ENCODE data around the gene ACY1.

Gene ACY1

DNA sequence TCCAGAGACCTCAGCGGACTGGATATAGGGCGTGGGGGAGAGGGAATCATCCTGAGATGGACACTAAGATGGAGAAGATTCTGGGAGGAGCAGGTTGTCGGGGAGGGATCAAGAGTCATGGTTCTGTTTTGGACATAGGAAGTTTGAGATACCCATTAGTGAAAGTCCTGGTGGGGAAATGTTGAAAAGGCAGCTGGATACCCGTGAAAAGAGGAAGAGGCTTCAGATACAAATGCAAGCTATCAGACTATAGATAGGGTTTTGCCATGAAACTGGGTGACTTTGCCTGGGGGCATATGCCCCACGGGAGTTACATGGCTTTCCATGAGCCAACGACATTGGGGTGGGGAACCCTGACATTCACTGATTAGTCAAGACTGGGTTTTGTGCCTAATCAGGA, 29.2 kb upstream of the ACY1 start:
- DNase-seq, result no peak

DNA sequence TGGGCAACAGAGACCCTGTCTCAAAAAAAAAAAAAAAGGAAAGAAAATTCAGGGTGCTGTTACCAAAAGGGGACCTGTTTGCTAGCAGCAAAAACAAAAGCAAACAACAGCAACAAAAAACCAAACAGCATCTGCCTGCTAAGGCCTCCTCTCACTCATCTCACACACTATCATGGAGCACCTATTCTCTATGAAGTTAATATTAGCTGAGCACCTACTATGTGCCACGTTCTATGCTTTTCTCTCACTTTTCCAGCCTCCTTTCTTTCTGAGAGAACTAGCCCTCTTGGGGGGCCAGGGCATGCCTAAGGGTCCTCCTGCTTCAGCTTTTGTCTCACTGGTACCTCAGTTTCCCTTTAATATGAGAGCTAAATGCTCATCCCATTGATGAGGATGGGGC, 28.6 kb upstream of the ACY1 start:
- H3K36me3 Mint-ChIP-seq (ENCODE audit: insufficient read depth), result peaks cover 6% of the 10 kb centered on the region
- peaks cover 4 to 7% of the 10 kb centered on the region in 2 donors for H3K4me1 Mint-ChIP-seq (ENCODE audit: low read depth in 2 of 2)

More for the DNA sequence above, 29.2 kb upstream of the ACY1 start:
- H3K9me3 Mint-ChIP-seq, result no peaks in the 10 kb centered on the region
- peaks cover 31 to 34% of the 10 kb centered on the region in 2 donors for H3K27me3 Mint-ChIP-seq
- no peak overlapping the region for H3K27ac Mint-ChIP-seq
- ATAC-seq (replicated peaks), result no peak
- H3K4me3 Mint-ChIP-seq, result no peak overlapping the region
- peaks cover 4% of the 10 kb centered on the region for H3K36me3 Mint-ChIP-seq (ENCODE audit: insufficient read depth)
- H3K4me1 Mint-ChIP-seq (ENCODE audit: low read depth in 2 of 2), result peaks cover 4 to 7% of the 10 kb centered on the region in 2 donors

DNA sequence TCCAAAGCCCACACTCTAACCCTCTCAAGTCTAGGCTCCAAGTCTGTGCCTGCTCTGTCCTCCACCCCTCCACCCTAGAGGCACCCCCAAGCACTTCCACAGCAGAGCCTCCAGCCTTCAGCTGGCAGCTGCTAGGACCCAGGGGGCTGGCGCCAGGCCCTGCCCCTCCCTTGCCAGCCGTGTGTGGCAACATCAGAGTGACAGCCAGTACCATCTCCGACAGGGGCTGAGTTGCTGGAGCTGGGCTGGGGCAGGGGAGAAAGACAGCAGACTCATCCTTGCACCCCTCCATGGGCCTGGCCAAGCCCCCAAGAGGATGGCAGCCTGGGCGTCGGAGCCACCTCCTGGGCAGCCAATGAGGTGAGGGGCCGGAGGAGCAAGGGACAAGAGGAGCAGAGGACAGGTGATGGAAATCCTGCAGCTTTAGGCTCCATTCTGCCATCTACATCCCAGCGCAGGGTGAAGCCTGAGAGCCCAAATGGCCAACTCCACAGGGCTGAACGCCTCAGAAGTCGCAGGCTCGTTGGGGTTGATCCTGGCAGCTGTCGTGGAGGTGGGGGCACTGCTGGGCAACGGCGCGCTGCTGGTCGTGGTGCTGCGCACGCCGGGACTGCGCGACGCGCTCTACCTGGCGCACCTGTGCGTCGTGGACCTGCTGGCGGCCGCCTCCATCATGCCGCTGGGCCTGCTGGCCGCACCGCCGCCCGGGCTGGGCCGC, 28.0 kb upstream of the ACY1 start, which contains the start of gene GPR62:
GPR62 (plus strand) TSS at position 207 of the 718 bp plus-strand sequence; CDS start at position 479, 272 bp downstream.
- H3K27ac Mint-ChIP-seq, result no peak within 1 kb of the TSS
- no peak for DNase-seq
- H3K4me1 Mint-ChIP-seq (ENCODE audit: low read depth in 2 of 2), result peaks cover 4 to 7% of the 10 kb centered on the region in 2 donors
- H3K27me3 Mint-ChIP-seq, result peaks cover 31 to 47% of the 10 kb centered on the region in 2 donors
- peak within 1 kb of the TSS; percentile 25 to 32 for H3K4me3 Mint-ChIP-seq
- H3K36me3 Mint-ChIP-seq (ENCODE audit: insufficient read depth), result peaks cover 7% of the 10 kb centered on the region
- H3K9me3 Mint-ChIP-seq, result no peaks in the 10 kb centered on the region
- peak; percentile 15 for ATAC-seq (replicated peaks)

More for the DNA sequence above, 28.6 kb upstream of the ACY1 start:
- DNase-seq, result no peak
- no peak for ATAC-seq (replicated peaks)
- peaks cover 31 to 40% of the 10 kb centered on the region in 2 donors for H3K27me3 Mint-ChIP-seq
- H3K27ac Mint-ChIP-seq, result no peak overlapping the region
- no peaks in the 10 kb centered on the region for H3K9me3 Mint-ChIP-seq
- no peak overlapping the region for H3K4me3 Mint-ChIP-seq

GRCh38 chr3:51955893-51956770, 27.2 kb upstream of the ACY1 start:
- ATAC-seq (replicated peaks) (peak; percentile 79), DNase-seq (peak; percentile 33 to 35 (median 35))
- no peak overlapping the region for H3K27ac Mint-ChIP-seq
- H3K9me3 Mint-ChIP-seq, result no peaks in the 10 kb centered on the region
- H3K27me3 Mint-ChIP-seq, result peaks cover 31 to 55% of the 10 kb centered on the region in 2 donors
- H3K4me1 Mint-ChIP-seq (ENCODE audit: low read depth in 2 of 2), result peaks cover 4 to 7% of the 10 kb centered on the region in 2 donors
- H3K4me3 Mint-ChIP-seq, result peak overlapping the region; percentile 25 to 32
- H3K36me3 Mint-ChIP-seq (ENCODE audit: insufficient read depth), result peaks cover 7% of the 10 kb centered on the region

DNA sequence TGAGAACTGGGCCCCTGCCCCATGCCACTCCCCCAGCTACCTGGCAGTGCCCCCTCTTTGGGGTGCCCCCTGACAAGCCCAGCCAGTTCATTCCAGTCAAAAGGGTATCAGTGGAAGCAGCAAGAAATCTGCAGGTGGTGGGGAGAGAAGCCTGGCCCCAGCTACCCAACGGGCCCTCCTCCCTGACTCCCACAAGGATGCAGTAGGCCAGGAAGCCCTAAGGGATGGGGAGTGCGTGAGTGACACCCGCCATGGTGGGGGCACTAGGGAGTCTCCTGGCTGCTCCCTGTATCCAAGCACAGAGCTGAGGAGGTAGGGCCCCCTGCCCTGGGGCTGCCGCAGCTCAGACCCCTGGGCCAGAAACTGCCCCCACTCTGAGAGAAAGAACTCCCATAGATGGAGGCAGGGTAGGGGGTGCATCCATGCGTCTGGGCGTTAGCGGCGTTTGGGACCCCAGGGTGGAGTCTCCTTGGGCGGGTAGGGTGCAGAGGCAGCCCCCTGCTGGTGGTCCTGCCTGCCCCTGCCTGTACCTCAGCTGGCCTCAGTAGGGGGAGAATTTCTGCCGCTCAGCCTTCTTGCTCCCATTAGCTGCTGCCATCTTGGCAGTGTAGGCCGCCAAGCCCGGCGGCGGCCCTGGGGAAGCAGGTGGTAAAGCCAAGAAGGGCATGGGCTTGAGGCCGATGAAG, 25.7 kb upstream of the ACY1 start:
- Mint-ChIP-seq H3K27me3 (peaks cover 31 to 64% of the 10 kb centered on the region in 2 donors), H3K4me3 (no peak overlapping the region), H3K36me3 (ENCODE audit: insufficient read depth) (peaks cover 8% of the 10 kb centered on the region), H3K27ac (no peak overlapping the region), H3K4me1 (ENCODE audit: low read depth in 2 of 2) (peaks cover 4 to 9% of the 10 kb centered on the region in 2 donors), H3K9me3 (no peaks in the 10 kb centered on the region)
- ATAC-seq (replicated peaks), result no peak
- no peak for DNase-seq

GRCh38 chr3:51958603-51959521, 24.5 kb upstream of the ACY1 start:
- Mint-ChIP-seq H3K36me3 (ENCODE audit: insufficient read depth) (peaks cover 5% of the 10 kb centered on the region), H3K27me3 (peaks cover 22 to 58% of the 10 kb centered on the region in 2 donors), H3K27ac (no peak overlapping the region)

GRCh38 chr3:51959651-51960050, 23.7 kb upstream of the ACY1 start:
- ATAC-seq (replicated peaks) (no peak), DNase-seq (no peak)
- Mint-ChIP-seq H3K4me3 (no peak overlapping the region), H3K36me3 (ENCODE audit: insufficient read depth) (peaks cover 5% of the 10 kb centered on the region), H3K27ac (no peak overlapping the region), H3K4me1 (ENCODE audit: low read depth in 2 of 2) (peaks cover 4 to 14% of the 10 kb centered on the region in 2 donors), H3K27me3 (peaks cover 14 to 54% of the 10 kb centered on the region in 2 donors), H3K9me3 (no peaks in the 10 kb centered on the region)

More at GRCh38 chr3:51958603-51959521, 24.5 kb upstream of the ACY1 start:
- no peak overlapping the region for H3K4me3 Mint-ChIP-seq
- DNase-seq, result no peak
- ATAC-seq (replicated peaks), result no peak
- H3K4me1 Mint-ChIP-seq (ENCODE audit: low read depth in 2 of 2), result peaks cover 4 to 10% of the 10 kb centered on the region in 2 donors
- H3K9me3 Mint-ChIP-seq, result no peaks in the 10 kb centered on the region

DNA sequence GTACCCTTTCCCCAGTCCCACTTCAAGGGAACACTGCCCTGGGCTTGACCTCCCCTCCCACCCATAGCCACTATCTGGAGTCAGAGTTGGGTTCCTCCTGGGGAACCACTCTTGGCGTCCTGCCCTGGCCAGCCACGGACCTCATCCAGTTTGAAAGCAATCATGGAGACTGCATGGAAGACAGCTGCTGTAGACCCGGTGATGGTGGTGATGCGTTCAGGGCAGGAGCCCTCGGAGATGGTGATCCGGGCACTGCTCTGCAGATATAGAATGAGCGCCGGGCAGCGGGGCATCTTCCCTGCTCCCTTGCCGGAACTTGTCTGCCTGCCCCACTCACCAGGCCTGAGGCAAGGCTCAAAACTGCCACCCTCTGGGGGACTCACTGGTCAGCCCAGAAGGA, 22.9 kb upstream of the ACY1 start:
- H3K9me3 Mint-ChIP-seq, result no peaks in the 10 kb centered on the region
- peaks cover 7 to 18% of the 10 kb centered on the region in 2 donors for H3K4me1 Mint-ChIP-seq (ENCODE audit: low read depth in 2 of 2)

DNA sequence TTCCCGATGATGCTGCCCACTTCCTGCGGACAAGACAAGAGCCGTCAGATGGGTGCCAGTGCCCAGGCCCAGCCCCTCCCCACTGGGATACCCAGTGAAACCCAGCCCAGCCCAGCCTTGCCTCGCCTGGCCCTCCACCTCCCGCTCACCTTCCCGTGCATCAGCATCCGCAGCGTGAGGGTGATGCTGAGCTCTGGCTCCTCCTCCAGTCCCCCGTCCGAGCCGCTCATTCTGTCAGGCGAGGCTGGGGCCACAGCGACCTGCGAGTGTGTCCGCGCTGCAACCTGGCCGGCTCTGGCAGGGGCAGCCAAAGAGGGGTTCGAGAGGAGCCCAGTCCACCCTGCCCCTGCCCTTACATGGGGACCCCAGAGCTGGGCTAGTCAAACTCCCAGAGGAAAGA, 22.3 kb upstream of the ACY1 start:
- peaks cover 12 to 24% of the 10 kb centered on the region in 2 donors for H3K4me1 Mint-ChIP-seq (ENCODE audit: low read depth in 2 of 2)
- peaks cover 5% of the 10 kb centered on the region for H3K36me3 Mint-ChIP-seq (ENCODE audit: insufficient read depth)
- no peak for DNase-seq
- H3K27ac Mint-ChIP-seq, result no peak overlapping the region
- no peaks in the 10 kb centered on the region for H3K9me3 Mint-ChIP-seq
- ATAC-seq (replicated peaks), result no peak
- H3K27me3 Mint-ChIP-seq, result peaks cover 7 to 59% of the 10 kb centered on the region in 2 donors
- no peak overlapping the region for H3K4me3 Mint-ChIP-seq

More for the DNA sequence above, 22.9 kb upstream of the ACY1 start:
- H3K27me3 Mint-ChIP-seq, result peaks cover 7 to 59% of the 10 kb centered on the region in 2 donors
- H3K27ac Mint-ChIP-seq, result no peak overlapping the region
- DNase-seq, result no peak
- H3K4me3 Mint-ChIP-seq, result no peak overlapping the region
- ATAC-seq (replicated peaks), result no peak
- H3K36me3 Mint-ChIP-seq (ENCODE audit: insufficient read depth), result peaks cover 5% of the 10 kb centered on the region

DNA sequence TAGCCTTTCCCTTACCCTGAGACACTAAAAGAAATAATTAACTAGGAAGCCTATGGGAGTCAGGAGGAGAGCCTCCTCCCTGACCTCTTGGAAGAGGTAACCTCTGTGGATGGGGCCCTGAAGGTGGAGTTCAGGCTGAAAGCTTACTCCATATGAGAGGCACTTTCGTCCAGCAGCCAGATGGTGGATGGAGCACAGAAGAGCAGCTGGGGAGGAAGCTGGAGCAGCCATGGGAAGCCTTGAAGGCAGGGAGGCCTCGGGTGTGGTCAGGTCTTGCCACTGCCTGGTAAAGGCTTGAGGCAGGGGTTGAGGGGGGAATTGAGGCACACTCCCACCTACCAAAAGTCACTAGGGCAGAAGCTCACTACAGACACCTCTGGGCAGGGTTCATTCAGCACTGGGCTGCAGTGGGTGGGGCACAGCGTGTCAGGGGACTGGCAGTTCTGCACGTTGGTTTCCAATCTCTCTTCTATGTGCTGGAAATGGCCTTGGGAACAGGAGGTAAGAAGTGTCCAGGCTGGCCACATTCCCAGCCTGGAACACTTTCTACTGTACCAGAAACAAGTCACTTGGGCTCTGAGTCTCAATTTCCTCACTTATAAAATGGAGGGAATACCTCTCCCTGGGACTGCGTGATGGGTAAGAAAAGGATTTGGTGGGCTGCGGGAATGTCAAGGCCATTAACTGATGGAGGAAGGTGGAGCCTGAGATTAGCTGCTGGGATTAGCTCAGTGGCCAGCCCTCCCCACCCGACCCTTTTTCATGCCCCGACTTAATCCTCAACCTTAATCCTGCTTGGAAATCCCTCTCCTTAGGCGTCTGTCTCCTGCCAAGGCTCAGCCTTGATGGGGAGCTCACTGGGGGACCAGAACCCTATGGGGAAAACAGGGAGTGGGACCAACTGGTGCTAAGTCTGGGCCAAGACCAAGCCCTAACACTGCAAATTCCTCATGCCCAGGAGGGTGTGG, 21.4 kb upstream of the ACY1 start:
- no peak for DNase-seq
- Mint-ChIP-seq H3K4me1 (ENCODE audit: low read depth in 2 of 2) (peaks cover 12 to 25% of the 10 kb centered on the region in 2 donors), H3K36me3 (ENCODE audit: insufficient read depth) (peaks cover 5% of the 10 kb centered on the region), H3K27ac (no peak overlapping the region), H3K4me3 (no peak overlapping the region), H3K9me3 (no peaks in the 10 kb centered on the region), H3K27me3 (peaks cover 7 to 59% of the 10 kb centered on the region in 2 donors)
- ATAC-seq (replicated peaks), result no peak

DNA sequence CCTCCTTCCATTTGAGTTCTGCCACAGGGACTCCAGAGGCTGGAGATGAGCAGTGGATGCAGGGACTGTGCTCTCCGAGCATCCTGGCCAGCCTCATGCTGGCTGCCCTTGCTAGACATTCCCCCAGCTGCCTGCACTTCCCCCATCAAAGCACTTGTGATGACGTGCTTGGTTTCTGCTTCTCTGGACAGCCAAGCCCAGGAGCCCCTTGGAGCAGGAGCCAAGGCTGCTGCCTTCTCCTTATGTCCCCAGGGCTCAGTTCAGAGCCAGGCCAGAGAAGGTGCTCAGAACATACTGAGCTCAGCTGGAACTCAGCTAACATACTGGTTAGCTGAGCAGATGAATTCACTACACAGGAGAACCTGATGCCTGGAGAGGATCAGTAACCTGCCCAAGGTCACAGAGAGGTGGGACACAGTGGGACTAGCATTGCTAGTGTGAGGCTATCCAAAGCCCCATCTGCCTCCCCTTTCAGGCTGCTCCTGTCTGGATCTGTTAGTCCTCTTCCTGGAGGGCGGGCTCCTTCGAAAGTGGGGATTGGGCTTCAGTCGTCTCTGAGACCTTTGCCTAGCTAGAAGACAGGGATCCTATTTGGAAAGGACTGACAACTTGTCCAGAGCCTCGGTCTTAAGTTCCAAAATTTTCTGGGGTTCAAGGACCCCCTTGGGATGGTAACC, 20.3 kb upstream of the ACY1 start:
- Mint-ChIP-seq H3K36me3 (ENCODE audit: insufficient read depth) (peaks cover 5% of the 10 kb centered on the region), H3K4me1 (ENCODE audit: low read depth in 2 of 2) (peaks cover 12 to 26% of the 10 kb centered on the region in 2 donors), H3K27ac (no peak overlapping the region), H3K27me3 (peaks cover 6 to 49% of the 10 kb centered on the region in 2 donors), H3K4me3 (no peak overlapping the region), H3K9me3 (no peaks in the 10 kb centered on the region)
- DNase-seq, result no peak
- ATAC-seq (replicated peaks), result no peak
